Caki2 (cell line): ENCODE data around the gene TRPV3. TPM values are rescaled to one million over a fixed set of nuclear protein-coding genes. Genes with fewer than 3 reads are reported as not detected.

ENCODE experiments used
- total RNA-seq: library from RNA; depleted of rRNA; stranded (reverse); fragments of >200 nt; shearing (Covaris generic); gene quantifications from 2 replicates; pipeline ENCODE4 v1.2.3, GENCODE V29; 2014; ENCODE audit warnings: low replicate concordance; rRNA removed

Gene TRPV3
- total RNA-seq, 1 experiment from 2014 or later: not detected

Other genes with a start within 250 kb of the TRPV3 start
- not detected in 2 replicates for gene OR3A2, start 171.5 kb downstream of the TRPV3 start, total RNA-seq
- gene OR1E1, start 159.4 kb downstream of the TRPV3 start, total RNA-seq: not detected in 2 replicates
- not detected in 2 replicates for gene OR3A3, start 146.4 kb downstream of the TRPV3 start, total RNA-seq
- gene OR1E2, start 124.0 kb downstream of the TRPV3 start, total RNA-seq: not detected in 2 replicates
- not detected in 2 replicates for gene SPATA22, start 86.0 kb downstream of the TRPV3 start, total RNA-seq
- gene ASPA, start 81.8 kb downstream of the TRPV3 start, total RNA-seq: not detected in 2 replicates
- gene TRPV1, start 51.6 kb upstream of the TRPV3 start, total RNA-seq: 0.87 and 0.95 TPM in 2 replicates
- gene SHPK, start 78.4 kb upstream of the TRPV3 start, total RNA-seq: 8.9 and 11.1 TPM in 2 replicates
- 7.1 and 7.5 TPM in 2 replicates for gene CTNS, start 78.9 kb upstream of the TRPV3 start, total RNA-seq
- gene TAX1BP3, start 110.8 kb upstream of the TRPV3 start, total RNA-seq: 136 and 157 TPM in 2 replicates
- gene EMC6, start 111.0 kb upstream of the TRPV3 start, total RNA-seq: 19.1 and 34.7 TPM in 2 replicates
- not detected in 2 replicates for gene P2RX5, start 138.3 kb upstream of the TRPV3 start, total RNA-seq
- 9.4 and 9.9 TPM in 2 replicates for gene HASPIN, start 166.1 kb upstream of the TRPV3 start, total RNA-seq
- 38.1 and 78.5 TPM in 2 replicates for gene ITGAE, start 243.4 kb upstream of the TRPV3 start, total RNA-seq